ENCODE data around the gene DLL4. TPM values are rescaled to one million over a fixed set of nuclear protein-coding genes. Genes with fewer than 3 reads are reported as not detected.

Gene DLL4
- total RNA-seq, 3 donors from 2014 or later: 3.5 to 10.5 (median 5.0) TPM

DNA sequence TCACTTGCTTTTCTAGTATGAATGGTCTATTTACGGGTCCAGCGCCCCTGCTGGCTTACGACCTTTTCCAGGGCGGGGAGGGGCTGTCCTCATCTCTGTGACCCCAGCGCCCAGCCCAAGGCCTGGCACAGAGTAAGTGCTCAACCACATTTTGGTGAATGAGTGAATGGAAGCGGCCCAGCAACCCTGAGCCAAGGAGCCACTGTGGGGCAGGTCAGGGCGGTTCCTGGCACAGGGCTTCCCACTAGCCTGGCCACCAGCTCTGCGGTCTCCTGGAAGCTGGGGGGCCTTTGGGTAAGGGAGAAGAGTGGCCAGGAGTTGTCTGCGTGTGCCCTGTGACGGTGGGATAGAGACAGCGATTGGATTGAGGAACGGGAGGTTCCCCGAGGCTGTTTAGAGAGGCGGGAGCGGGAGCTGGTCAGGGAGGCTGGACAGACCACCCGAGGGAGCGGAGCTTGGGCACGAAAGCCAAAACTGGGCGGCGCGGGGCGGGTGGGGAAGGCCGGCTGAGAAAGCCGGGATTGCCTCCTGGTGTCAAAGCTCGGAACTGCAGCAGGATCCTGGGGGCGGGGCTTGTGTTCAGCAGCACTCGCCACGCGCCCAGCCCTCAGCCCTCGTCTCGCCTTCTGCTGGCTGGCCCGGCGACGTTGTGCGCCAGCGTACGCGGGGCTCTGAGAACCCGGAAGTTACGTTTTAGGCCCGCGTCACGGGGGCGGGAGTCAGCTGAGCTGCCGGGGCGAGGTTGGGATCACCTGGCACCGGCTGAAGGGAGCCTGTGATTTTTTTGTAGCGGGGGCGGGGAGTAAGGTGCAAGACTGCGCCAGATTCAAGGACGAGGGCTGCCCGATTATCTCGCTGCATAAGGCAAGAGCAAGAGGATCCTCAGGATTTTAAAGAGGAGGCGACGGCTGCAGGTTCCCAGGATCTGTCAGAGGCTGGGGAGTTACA lies 35.1 kb upstream of the DLL4 start, which contains the start of gene VPS18:
Gene VPS18 (plus strand): TSS at position 718 of the 948 bp plus-strand sequence. CDS start 319 bp downstream, outside the sequence.
- TF ChIP-seq POLR2A (IDR thresholded peaks at IDR 0.05): peak; percentile 57
- peak; percentile 67 to 90 (median 89) for TF ChIP-seq POLR2AphosphoS5 (IDR thresholded peaks at IDR 0.05)
- TF ChIP-seq, protein P1, sequence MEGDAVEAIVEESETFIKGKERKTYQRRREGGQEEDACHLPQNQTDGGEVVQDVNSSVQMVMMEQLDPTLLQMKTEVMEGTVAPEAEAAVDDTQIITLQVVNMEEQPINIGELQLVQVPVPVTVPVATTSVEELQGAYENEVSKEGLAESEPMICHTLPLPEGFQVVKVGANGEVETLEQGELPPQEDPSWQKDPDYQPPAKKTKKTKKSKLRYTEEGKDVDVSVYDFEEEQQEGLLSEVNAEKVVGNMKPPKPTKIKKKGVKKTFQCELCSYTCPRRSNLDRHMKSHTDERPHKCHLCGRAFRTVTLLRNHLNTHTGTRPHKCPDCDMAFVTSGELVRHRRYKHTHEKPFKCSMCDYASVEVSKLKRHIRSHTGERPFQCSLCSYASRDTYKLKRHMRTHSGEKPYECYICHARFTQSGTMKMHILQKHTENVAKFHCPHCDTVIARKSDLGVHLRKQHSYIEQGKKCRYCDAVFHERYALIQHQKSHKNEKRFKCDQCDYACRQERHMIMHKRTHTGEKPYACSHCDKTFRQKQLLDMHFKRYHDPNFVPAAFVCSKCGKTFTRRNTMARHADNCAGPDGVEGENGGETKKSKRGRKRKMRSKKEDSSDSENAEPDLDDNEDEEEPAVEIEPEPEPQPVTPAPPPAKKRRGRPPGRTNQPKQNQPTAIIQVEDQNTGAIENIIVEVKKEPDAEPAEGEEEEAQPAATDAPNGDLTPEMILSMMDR (IDR thresholded peaks at IDR 0.05): peak; percentile 99 to 100 (median 99)
- intact Hi-C loops (cut with DNase I; ENCODE audit: low total_unique reads): loop anchor here (1.0 kb wide), 1 partner anchor 18 kb away; no protein-coding TSS in a partner anchor
- Histone ChIP-seq H3K27me3 (no peaks in the 10 kb centered on the region), H3K4me3 (peak within 1 kb of the TSS; percentile 77 to 95 (median 86)), H3K27ac (peak within 1 kb of the TSS; percentile 91 to 96), H3K36me3 (peaks cover 5% of the 10 kb centered on the region), H3K9me3 (no peaks in the 10 kb centered on the region), H3K4me1 (peaks cover 5 to 10% of the 10 kb centered on the region in 2 donors)
- DNase-seq (ENCODE audit: low spot score in 2 of 2): peak; percentile 98 to 99

GRCh38 chr15:40894681-40895448 lies 34.3 kb upstream of the DLL4 start:
- DNase-seq (ENCODE audit: low spot score in 2 of 2): no peak
- H3K9me3 ChIP-seq: no peaks in the 10 kb centered on the region
- TF ChIP-seq, protein P1 (IDR thresholded peaks at IDR 0.05): peak; percentile 45 to 65 (median 46)
- no peak for TF ChIP-seq POLR2AphosphoS5 (IDR thresholded peaks at IDR 0.05)
- no peak for TF ChIP-seq POLR2A (IDR thresholded peaks at IDR 0.05)
- intact Hi-C loops (cut with DNase I; ENCODE audit: low total_unique reads): loop anchor here (1.0 kb wide), 1 partner anchor 19 kb away; no protein-coding TSS in a partner anchor
- H3K27me3 ChIP-seq: no peaks in the 10 kb centered on the region
- peaks cover 5 to 10% of the 10 kb centered on the region in 2 donors for H3K4me1 ChIP-seq
- peaks cover 6% of the 10 kb centered on the region for H3K36me3 ChIP-seq
- H3K4me3 ChIP-seq: peak overlapping the region; percentile 77 to 95 (median 86)
- H3K27ac ChIP-seq: peak overlapping the region; percentile 91 to 96

GRCh38 chr15:40899536-40900207 lies 29.5 kb upstream of the DLL4 start:
- intact Hi-C loops (cut with DNase I; ENCODE audit: low total_unique reads): loop anchor here (10.0 kb wide), 1 partner anchor 205 kb away; the partner anchor contains the start of gene RAD51
- Histone ChIP-seq H3K4me3 (no peak overlapping the region), H3K9me3 (no peaks in the 10 kb centered on the region), H3K36me3 (peaks cover 6% of the 10 kb centered on the region), H3K27me3 (no peaks in the 10 kb centered on the region), H3K4me1 (peaks cover 0 to 10% of the 10 kb centered on the region in 2 donors), H3K27ac (no peak overlapping the region)
- no peak for DNase-seq (ENCODE audit: low spot score in 2 of 2)
- TF ChIP-seq, protein P1 (IDR thresholded peaks at IDR 0.05): no peak
- TF ChIP-seq POLR2A (IDR thresholded peaks at IDR 0.05): no peak
- no peak for TF ChIP-seq POLR2AphosphoS5 (IDR thresholded peaks at IDR 0.05)

DNA sequence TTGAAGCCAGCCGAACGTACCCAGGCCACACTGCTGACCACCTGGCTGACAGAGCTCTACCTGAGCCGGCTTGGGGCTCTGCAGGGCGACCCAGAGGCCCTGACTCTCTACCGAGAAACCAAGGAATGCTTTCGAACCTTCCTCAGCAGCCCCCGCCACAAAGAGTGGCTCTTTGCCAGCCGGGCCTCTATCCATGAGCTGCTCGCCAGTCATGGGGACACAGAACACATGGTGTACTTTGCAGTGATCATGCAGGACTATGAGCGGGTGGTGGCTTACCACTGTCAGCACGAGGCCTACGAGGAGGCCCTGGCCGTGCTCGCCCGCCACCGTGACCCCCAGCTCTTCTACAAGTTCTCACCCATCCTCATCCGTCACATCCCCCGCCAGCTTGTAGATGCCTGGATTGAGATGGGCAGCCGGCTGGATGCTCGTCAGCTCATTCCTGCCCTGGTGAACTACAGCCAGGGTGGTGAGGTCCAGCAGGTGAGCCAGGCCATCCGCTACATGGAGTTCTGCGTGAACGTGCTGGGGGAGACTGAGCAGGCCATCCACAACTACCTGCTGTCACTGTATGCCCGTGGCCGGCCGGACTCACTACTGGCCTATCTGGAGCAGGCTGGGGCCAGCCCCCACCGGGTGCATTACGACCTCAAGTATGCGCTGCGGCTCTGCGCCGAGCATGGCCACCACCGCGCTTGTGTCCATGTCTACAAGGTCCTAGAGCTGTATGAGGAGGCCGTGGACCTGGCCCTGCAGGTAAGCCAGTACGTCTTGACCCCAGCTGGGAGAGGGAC lies 28.7 kb upstream of the DLL4 start:
- Histone ChIP-seq H3K4me3 (no peak overlapping the region), H3K36me3 (peaks cover 6% of the 10 kb centered on the region), H3K27ac (no peak overlapping the region), H3K27me3 (no peaks in the 10 kb centered on the region), H3K9me3 (no peaks in the 10 kb centered on the region), H3K4me1 (peaks cover 0 to 6% of the 10 kb centered on the region in 2 donors)
- DNase-seq (ENCODE audit: low spot score in 2 of 2): no peak
- TF ChIP-seq POLR2AphosphoS5 (IDR thresholded peaks at IDR 0.05) (no peak), POLR2A (IDR thresholded peaks at IDR 0.05) (no peak)
- TF ChIP-seq, protein P1 (IDR thresholded peaks at IDR 0.05): no peak
- intact Hi-C loops (cut with DNase I; ENCODE audit: low total_unique reads): loop anchor here (10.0 kb wide), 1 partner anchor 206 kb away; the partner anchor contains the start of gene RAD51

Data from breast epithelium (tissue), 4 donors.